ENCODE measurements around the gene ITGB2. TPM values are rescaled to one million over a fixed set of nuclear protein-coding genes. Genes with fewer than 3 reads are reported as not detected.
"Not testable (repeated sequence)": the region's sequence is repeated elsewhere in the genome, so short reads cannot be mapped to it uniquely, and the experiment has no call there.

The ITGB2 gene
- polyA plus RNA-seq, 4 donors: 7.3 to 18.8 (median 13.6) TPM

GRCh38 chr21:44912506-44913412 is 7.9 kb downstream of the ITGB2 start:
- DNase-seq (ENCODE audit: low read depth in 4 of 4, low spot score in 3 of 4): not testable (repeated sequence)

DNA sequence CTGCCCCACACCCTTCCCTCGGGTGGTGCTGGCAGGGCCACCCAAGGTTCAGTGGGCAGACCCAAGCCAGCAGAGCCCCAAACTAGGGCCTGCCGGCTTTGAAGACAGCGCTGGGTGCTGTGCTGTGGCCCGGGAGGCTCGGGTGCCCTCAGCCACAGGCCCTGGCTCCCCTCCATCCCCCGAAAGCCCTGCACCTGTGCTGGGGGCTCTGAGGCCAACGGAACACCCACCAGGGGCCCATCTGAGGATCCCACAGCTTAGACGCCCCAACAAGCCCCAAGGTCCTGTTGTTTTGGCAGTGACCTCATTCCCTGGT is 8.6 kb downstream of the ITGB2 start:
- DNase-seq (ENCODE audit: low read depth in 4 of 4, low spot score in 3 of 4): no peak

DNA sequence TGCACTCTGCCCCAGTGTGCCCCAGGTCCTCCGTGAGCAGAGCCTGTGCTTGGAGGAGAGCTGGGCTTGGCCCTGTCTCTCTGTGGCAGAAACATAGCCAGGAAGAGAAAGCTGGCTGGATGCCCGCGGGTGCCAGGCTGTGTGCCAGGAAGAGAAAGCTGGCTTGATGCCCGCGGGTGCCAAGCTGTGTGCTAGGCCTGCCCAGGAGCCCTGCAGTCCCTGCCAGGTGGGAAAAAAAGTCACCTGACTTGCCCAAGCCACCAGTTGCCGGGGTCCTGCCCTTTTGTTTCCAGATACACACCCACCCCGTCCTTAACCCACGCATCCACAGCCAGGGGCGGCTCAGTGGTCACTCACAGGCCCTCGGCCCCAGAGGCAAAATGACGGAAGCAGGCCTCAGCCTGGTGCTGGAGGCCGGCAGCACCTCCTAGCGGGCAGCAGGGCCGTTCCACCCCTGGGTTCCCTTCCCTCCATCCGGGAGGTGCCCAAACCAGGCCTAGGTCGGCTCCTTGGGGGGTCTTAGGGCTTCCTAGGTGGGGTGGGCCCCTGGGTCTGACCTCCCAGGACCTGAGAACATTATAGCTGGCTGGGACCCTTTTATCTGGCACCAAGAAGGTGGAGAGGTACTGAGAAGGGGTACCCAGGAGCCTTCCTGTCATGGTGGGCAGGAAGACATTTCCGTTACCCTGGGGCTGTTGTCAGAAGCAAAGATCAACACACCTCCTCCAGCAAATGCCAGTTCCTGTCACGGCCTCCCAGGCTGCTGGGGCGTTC is 9.1 kb downstream of the ITGB2 start:
- DNase-seq (ENCODE audit: low read depth in 4 of 4, low spot score in 3 of 4): no peak

DNA sequence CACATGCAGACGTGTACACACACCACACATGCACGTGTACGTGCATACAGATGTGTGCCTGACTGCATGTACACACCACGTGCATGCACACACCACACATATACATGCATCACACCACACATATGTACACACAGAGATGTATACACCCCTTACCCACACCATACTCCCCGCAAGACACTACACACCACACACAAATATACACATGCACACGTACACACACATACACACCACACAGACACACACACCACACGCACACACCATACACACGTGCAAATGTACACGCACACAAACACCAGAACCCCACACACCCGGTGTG is 9.7 kb downstream of the ITGB2 start:
- no peak for DNase-seq (ENCODE audit: low read depth in 4 of 4, low spot score in 3 of 4)

DNA sequence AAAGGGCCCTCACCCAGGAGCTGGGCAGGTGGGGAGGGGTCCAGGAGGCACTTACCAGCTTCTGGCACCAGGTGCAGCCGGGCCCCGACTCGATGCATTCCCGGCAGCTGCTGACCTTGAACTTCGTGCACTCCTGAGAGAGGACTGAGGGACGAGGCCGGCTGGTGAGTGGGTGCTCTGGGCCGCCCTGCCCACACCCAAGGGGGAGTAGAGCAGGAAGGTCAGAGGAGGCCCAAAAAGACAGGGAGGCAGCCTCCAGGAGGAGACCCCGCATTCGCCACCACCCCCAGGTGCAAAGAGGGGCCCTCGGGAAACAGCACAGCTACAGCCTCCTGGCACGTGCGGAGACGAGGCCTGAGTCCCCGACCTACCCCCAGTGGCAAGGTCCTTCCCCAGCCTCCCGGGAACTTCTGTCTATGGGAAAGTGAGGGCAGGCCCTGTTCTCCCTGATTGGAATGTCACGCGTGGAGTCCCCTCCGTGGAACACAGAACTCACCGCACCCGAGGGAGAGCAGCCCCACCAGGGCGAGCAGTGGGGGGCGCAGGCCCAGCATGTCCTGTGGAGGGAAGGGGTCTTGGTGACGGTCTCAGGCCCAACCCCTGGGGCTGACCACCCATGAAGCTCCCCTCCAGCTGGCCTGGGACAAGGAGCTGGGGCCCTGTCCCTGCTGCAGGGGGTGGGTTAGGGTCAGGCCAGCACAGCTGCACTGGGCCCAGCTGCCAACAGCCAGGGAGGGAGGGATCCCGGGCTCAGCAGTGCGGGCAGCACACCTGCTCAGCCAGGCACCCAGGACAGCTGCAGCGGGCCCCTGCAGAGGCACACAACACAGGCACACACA is 10.3 kb downstream of the ITGB2 start:
- DNase-seq (ENCODE audit: low read depth in 4 of 4, low spot score in 3 of 4): no peak

DNA sequence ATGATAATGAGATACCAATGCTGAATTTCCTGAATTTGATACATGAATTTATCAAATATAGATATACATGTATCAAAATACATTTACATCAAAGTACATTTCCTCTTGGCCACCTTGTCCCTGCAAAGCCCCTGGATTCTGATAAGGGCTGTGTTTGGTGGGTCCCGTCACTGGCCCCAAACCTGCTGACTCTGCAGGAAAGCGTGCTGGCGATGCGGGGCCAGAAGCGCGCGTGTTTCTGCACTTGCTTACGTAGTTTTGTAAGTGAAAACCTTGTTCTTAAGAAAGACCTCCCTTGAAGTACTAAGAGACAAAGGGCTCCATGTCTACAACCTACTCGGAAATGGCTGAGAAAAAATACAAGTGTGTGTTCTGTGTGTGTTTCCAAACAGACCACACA is 11.0 kb downstream of the ITGB2 start:
- no peak for DNase-seq (ENCODE audit: low read depth in 4 of 4, low spot score in 3 of 4)

DNA sequence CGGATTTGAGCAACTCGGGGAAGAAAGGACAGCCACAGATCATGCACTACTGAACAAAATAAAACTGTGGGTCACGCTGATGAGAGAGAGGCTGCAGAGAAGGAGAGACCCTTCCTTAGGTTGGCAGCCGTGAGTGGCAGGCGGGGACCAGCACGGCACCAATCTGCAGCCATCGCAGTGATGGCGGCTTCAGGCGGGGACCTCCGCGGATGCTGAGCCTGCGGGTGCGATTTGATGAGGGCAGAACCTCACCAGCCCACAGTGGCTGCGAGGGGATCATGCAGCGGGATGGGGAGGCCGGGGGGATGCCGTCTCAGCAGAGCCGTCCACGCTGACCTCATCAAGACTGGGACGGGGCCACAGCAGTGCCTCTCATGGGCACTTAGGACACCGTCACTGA is 11.8 kb downstream of the ITGB2 start:
- DNase-seq (ENCODE audit: low read depth in 4 of 4, low spot score in 3 of 4): no peak

GRCh38 chr21:44907966-44908895 is 12.5 kb downstream of the ITGB2 start:
- DNase-seq (ENCODE audit: low read depth in 4 of 4, low spot score in 3 of 4): no peak

- no peak for DNase-seq (ENCODE audit: low read depth in 4 of 4, low spot score in 3 of 4)
Observed at GRCh38 chr21:44907225-44907965, 13.3 kb downstream of the ITGB2 start.

GRCh38 chr21:44905728-44906090 is 15.0 kb downstream of the ITGB2 start:
- no peak for DNase-seq (ENCODE audit: low read depth in 4 of 4, low spot score in 3 of 4)

DNA sequence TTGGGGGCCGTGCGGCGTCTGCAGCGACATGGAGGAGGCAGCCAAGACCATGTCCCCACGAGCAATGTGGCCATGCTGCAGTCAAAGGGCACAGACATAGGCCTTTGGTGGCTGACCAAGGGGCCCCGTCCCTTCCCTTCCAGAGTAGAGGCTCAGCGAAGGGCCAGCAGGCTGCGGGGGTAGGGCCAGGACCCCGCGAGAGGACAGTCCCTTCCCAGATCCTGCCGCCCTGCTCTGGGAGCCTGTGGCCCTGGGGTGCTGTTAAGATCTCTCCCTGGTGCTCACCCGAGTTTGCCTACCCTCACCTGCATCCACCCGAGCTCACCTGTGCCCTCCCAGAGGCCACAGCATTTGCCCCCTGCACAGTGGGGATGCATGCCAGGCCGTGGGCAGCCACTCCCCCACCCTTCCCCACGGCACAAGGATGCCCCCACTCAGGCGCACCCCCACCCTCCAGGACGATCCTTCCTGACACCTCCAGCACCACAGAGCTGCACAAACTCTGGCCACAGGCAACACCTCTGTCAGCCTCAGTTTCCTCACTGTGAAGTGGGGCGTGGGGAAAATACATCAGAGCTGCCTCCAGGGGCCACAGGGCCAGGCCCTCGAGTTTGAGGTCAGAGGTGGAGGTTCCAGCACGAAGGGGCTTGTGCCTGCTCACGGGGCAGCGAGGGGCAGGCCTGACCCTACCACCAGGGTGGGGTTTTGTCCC is 15.5 kb downstream of the ITGB2 start:
- no peak for DNase-seq (ENCODE audit: low read depth in 4 of 4, low spot score in 3 of 4)

GRCh38 chr21:44904141-44904923 is 16.4 kb downstream of the ITGB2 start:
- DNase-seq (ENCODE audit: low read depth in 4 of 4, low spot score in 3 of 4): no peak

GRCh38 chr21:44903689-44904088 is 17.0 kb downstream of the ITGB2 start:
- no peak for DNase-seq (ENCODE audit: low read depth in 4 of 4, low spot score in 3 of 4)

- DNase-seq (ENCODE audit: low read depth in 4 of 4, low spot score in 3 of 4): no peak
Observed at GRCh38 chr21:44903050-44903685, 17.5 kb downstream of the ITGB2 start.

DNA sequence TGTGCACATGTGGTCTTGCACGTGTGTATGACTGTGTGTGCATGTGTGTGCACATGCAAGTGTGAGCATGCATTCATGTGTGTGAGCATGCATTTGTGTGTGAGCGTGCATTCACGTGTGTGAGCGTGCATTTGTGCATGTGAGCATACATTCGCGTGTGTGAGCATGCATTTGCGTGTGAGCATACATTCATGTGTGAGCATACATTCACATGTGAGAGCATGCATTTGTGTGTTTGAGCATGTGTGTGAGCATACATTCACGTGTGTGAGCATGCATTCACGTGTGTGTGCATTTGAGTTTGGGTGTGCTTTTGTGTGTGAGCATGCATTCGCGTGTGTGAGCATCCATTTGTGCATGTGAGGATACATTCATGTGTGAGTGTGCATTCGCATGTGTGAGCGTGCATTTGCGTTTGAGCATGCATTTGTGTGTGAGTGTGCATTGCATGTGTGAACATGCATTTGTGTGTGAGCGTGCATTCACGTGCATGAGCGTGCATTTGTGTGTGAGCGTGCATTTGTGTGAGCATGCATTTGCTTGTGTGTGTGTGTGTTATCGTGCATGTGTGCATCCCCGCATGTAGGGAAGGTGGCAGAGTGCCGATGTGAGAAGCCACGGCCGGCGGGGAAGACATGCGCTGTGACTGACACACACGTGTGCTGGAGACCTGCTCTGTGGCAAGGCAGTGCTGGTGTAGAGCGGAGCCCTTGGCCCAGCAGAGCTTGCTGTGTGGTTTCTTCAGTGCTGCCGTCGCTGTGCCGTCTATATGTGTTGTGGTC is 18.2 kb downstream of the ITGB2 start:
- DNase-seq (ENCODE audit: low read depth in 4 of 4, low spot score in 3 of 4): no peak

DNA sequence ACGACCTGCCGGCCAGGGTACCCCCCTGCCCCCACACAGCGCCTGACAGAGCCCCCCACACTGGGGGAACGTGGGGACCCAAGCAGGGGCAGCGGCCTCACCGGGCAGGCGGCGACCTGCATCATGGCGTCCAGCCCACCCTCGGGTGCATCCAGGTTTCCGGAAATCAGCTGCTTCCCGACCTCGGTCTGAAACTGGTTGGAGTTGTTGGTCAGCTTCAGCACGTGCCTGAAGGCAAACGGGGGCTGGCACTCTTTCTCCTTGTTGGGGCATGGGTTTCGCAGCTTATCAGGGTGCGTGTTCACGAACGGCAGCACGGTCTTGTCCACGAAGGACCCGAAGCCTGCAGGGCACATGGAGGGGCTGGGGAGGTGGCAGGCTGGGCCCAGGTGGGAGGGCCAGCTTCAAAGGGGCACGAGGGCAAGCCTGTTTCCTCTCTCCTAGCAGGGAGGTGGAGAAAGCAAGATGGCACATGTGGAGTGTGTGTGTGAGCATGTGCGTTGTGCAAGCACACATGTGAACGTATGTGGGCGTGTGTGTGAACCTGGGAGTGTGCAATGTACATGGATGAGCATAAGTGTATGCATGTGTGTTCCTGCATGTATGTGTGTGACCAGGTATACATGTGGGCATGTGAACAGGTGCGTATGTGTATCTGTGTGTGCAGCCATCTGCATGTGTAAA is 19.2 kb downstream of the ITGB2 start:
- DNase-seq (ENCODE audit: low read depth in 4 of 4, low spot score in 3 of 4): no peak

Measured in left renal pelvis (tissue), 4 donors.